SK-N-SH treated with all-trans-retinoic acid at 6 μM for 48 hours (cell line): ENCODE data around the gene URM1.

ENCODE experiments used
- ATAC-seq: fragments of 200-7000 bp; cut with Tn5 transposase; 3 replicates; pipeline ENCODE4 v1.9.1; 2020; ENCODE audit warnings: mild to moderate bottlenecking, moderate library complexity
- BACH2 ChIP-seq: fragments of 250-450 bp; sonication (Bioruptor Pico); IDR thresholded peaks from 2 replicates; pipeline ENCODE4 v1.9.0; 2021; ENCODE audit warnings: mild to moderate bottlenecking, borderline replicate concordance
- CREB5 ChIP-seq: fragments of 250-450 bp; sonication (Bioruptor Pico); IDR thresholded peaks from 2 replicates; pipeline ENCODE4 v1.5.1; 2020; ENCODE audit warnings: low read depth, mild to moderate bottlenecking, moderate library complexity
- CSRNP3 ChIP-seq: fragments of 250-450 bp; sonication (Bioruptor Pico); IDR thresholded peaks from 2 replicates; pipeline ENCODE4 v1.5.1; 2021; ENCODE audit warnings: mild to moderate bottlenecking, moderate library complexity
- ESRRG ChIP-seq: fragments of 250-450 bp; sonication (Bioruptor Pico); IDR thresholded peaks from 2 replicates; pipeline ENCODE4 v1.6.1; 2021; ENCODE audit warnings: mild to moderate bottlenecking
- GLIS3 ChIP-seq: fragments of 250-450 bp; sonication (Bioruptor Pico); IDR thresholded peaks from 2 replicates; pipeline ENCODE4 v1.5.0; 2020; ENCODE audit warnings: mild to moderate bottlenecking, moderate library complexity
- ISL1 ChIP-seq: fragments of 250-450 bp; sonication (Bioruptor Pico); IDR thresholded peaks from 2 replicates; pipeline ENCODE4 v2.1.2; 2022; ENCODE audit warnings: mild to moderate bottlenecking, moderate library complexity
- OSR1 ChIP-seq: fragments of 250-450 bp; sonication (Bioruptor Pico); IDR thresholded peaks from 2 replicates; pipeline ENCODE4 v1.8.0; 2022; ENCODE audit warnings: moderate library complexity, mild to moderate bottlenecking, inconsistent platforms
- PATZ1 ChIP-seq: fragments of 250-450 bp; sonication (Bioruptor Pico); IDR thresholded peaks from 2 replicates; pipeline ENCODE4 v1.8.0; 2020; ENCODE audit warnings: mild to moderate bottlenecking, moderate library complexity, borderline replicate concordance
- POU6F1 ChIP-seq: fragments of 250-450 bp; sonication (Bioruptor Pico); IDR thresholded peaks from 2 replicates; pipeline ENCODE4 v1.8.0; 2021; ENCODE audit warnings: low read depth, mild to moderate bottlenecking, moderate library complexity, borderline replicate concordance
- PPARA ChIP-seq: fragments of 250-450 bp; sonication (Bioruptor Pico); IDR thresholded peaks from 2 replicates; pipeline ENCODE4 v1.5.0; 2020; ENCODE audit warnings: mild to moderate bottlenecking, borderline replicate concordance
- RARB ChIP-seq: fragments of 250-450 bp; sonication (Bioruptor Pico); IDR thresholded peaks from 2 replicates; pipeline ENCODE4 v1.8.0; 2021; ENCODE audit warnings: mild to moderate bottlenecking, moderate library complexity
- SNAI2 ChIP-seq: fragments of 250-450 bp; sonication (Bioruptor Pico); IDR thresholded peaks from 2 replicates; pipeline ENCODE4 v1.5.0; 2020; ENCODE audit warnings: mild to moderate bottlenecking, moderate library complexity
- TCF4 ChIP-seq: fragments of 250-450 bp; sonication (Bioruptor Pico); IDR thresholded peaks from 2 replicates; pipeline ENCODE4 v1.8.0; 2021; ENCODE audit warnings: mild to moderate bottlenecking, moderate library complexity, borderline replicate concordance
- TOX ChIP-seq: fragments of 250-450 bp; sonication (Bioruptor Pico); IDR thresholded peaks from 2 replicates; pipeline ENCODE4 v1.8.0; 2021; ENCODE audit warnings: mild to moderate bottlenecking, moderate library complexity, borderline replicate concordance
- TSHZ2 ChIP-seq: fragments of 250-450 bp; sonication (Bioruptor Pico); IDR thresholded peaks from 2 replicates; pipeline ENCODE4 v1.5.0; 2020; ENCODE audit warnings: mild to moderate bottlenecking, moderate library complexity
- ZC3H10 ChIP-seq: fragments of 250-450 bp; sonication (Bioruptor Pico); IDR thresholded peaks from 2 replicates; pipeline ENCODE4 v1.5.1; 2021; ENCODE audit warnings: mild to moderate bottlenecking, moderate library complexity
- ZFP3 ChIP-seq: fragments of 250-450 bp; sonication (Bioruptor Pico); IDR thresholded peaks from 2 replicates; pipeline ENCODE4 v1.5.0; 2020; ENCODE audit warnings: mild to moderate bottlenecking, moderate library complexity
- ZFP30 ChIP-seq: fragments of 450-650 bp; formaldehyde crosslinking; IDR thresholded peaks from 2 replicates; pipeline ENCODE4 v1.5.0; 2022; ENCODE audit warnings: mild to moderate bottlenecking, moderate library complexity
- ZNF70 ChIP-seq: fragments of 450-650 bp; formaldehyde crosslinking; IDR thresholded peaks from 2 replicates; pipeline ENCODE4 v1.5.0; 2020; ENCODE audit warnings: mild to moderate bottlenecking, moderate library complexity

The URM1 gene

GRCh38 chr9:128339761-128340690 is 31.1 kb upstream of the URM1 start, which contains the start of gene SLC27A4:
Gene SLC27A4, plus strand, starts transcription at chr9:128340527. Its CDS starts 2,606 bp downstream, at chr9:128343133.
- TF ChIP-seq TOX (CRISPR knock-in tag) (no peak), ESRRG (CRISPR knock-in tag) (no peak), BACH2 (CRISPR knock-in tag) (no peak), ISL1 (CRISPR knock-in tag) (no peak), SNAI2 (no peak), CSRNP3 (no peak), POU6F1 (CRISPR knock-in tag) (no peak), ZNF70 (no peak), OSR1 (CRISPR knock-in tag) (no peak), ZFP3 (no peak), ZFP30 (CRISPR knock-in tag) (no peak), TSHZ2 (CRISPR knock-in tag) (no peak), PPARA (CRISPR knock-in tag) (no peak)
- peak; percentile 86 for ATAC-seq

GRCh38 chr9:128340691-128341434 is 30.3 kb upstream of the URM1 start:
- no peak for TF ChIP-seq GLIS3 (CRISPR knock-in tag)
- no peak for TF ChIP-seq BACH2 (CRISPR knock-in tag)
- TF ChIP-seq RARB (CRISPR knock-in tag), result no peak
- TF ChIP-seq PATZ1 (CRISPR knock-in tag), result no peak
- no peak for TF ChIP-seq TSHZ2 (CRISPR knock-in tag)
- no peak for TF ChIP-seq CREB5 (CRISPR knock-in tag)
- no peak for TF ChIP-seq ZFP30 (CRISPR knock-in tag)
- TF ChIP-seq ZC3H10 (CRISPR knock-in tag), result no peak
- TF ChIP-seq ESRRG (CRISPR knock-in tag), result no peak
- TF ChIP-seq OSR1 (CRISPR knock-in tag), result no peak
- no peak for TF ChIP-seq TCF4
- no peak for TF ChIP-seq ZNF70
- ATAC-seq, result peak; percentile 77
